RWPE2 (cell line): ENCODE results near the gene MTRF1L.

Experiments used
- ATAC-seq: fragments of 200-7000 bp; cut with Tn5 transposase; 3 replicates; pipeline ENCODE4 v1.9.1; 2021; ENCODE audit warnings: low read depth
- DNase-seq: peaks from one replicate; pipeline ENCODE4 v3.0.0-alpha.2; 2020; ENCODE audit warnings: low spot score
- H3K27ac ChIP-seq: fragments of 450-650 bp; 2 replicates; pipeline ENCODE4 v1.5.1; 2017; ENCODE audit warnings: mild to moderate bottlenecking; ENCODE audit not compliant: poor library complexity, severe bottlenecking
- H3K27me3 ChIP-seq: fragments of 250-450 bp; sonication (Bioruptor Pico); 2 replicates; pipeline ENCODE4 v1.5.1; 2021; ENCODE audit warnings: mild to moderate bottlenecking, moderate library complexity; ENCODE audit not compliant: insufficient read depth, poor library complexity, severe bottlenecking
- H3K36me3 ChIP-seq: fragments of 250-450 bp; sonication (Bioruptor Pico); 2 replicates; pipeline ENCODE4 v1.5.1; 2020; ENCODE audit warnings: low read depth, mild to moderate bottlenecking, moderate library complexity
- H3K4me1 ChIP-seq: fragments of 250-450 bp; sonication (Bioruptor Pico); 2 replicates; pipeline ENCODE4 v1.5.1; 2021; ENCODE audit warnings: mild to moderate bottlenecking, moderate library complexity; ENCODE audit not compliant: insufficient read depth, poor library complexity, severe bottlenecking
- H3K4me3 ChIP-seq: fragments of 250-450 bp; sonication (Bioruptor Pico); 2 replicates; pipeline ENCODE4 v1.5.1; 2021; ENCODE audit warnings: mild to moderate bottlenecking, moderate library complexity; ENCODE audit not compliant: severe bottlenecking
- H3K9me3 ChIP-seq: fragments of 250-450 bp; sonication (Bioruptor Pico); 2 replicates; pipeline ENCODE4 v1.5.1; 2021; ENCODE audit warnings: mild to moderate bottlenecking, moderate library complexity; ENCODE audit not compliant: severe bottlenecking
- TF ChIP-seq, protein P1 (sequence below): fragments of 450-650 bp; IDR thresholded peaks from one replicate; pipeline ENCODE4 v1.5.1; 2017; ENCODE audit warnings: mild to moderate bottlenecking, moderate library complexity; ENCODE audit not compliant: poor library complexity, severe bottlenecking

Gene MTRF1L

DNA sequence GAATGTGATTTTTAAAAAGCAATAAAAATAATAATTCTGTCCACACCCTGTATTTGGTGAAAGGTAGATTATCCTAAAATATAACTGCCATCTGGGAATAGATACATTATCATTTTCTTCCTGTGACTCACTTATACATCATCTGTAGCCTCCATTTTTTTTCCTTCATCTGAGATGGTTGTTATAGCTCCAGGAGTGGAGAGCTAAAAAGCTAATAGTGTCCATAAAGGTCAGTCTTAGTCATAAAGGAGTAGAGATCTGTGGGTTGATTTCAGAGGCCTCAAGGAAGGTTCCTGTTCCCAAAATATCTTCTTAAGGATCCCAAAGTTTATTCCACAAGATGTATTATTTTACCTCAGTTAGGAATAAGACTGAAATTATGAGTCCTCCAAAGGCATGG, 60.8 kb downstream of the MTRF1L start:
- TF ChIP-seq, protein P1, sequence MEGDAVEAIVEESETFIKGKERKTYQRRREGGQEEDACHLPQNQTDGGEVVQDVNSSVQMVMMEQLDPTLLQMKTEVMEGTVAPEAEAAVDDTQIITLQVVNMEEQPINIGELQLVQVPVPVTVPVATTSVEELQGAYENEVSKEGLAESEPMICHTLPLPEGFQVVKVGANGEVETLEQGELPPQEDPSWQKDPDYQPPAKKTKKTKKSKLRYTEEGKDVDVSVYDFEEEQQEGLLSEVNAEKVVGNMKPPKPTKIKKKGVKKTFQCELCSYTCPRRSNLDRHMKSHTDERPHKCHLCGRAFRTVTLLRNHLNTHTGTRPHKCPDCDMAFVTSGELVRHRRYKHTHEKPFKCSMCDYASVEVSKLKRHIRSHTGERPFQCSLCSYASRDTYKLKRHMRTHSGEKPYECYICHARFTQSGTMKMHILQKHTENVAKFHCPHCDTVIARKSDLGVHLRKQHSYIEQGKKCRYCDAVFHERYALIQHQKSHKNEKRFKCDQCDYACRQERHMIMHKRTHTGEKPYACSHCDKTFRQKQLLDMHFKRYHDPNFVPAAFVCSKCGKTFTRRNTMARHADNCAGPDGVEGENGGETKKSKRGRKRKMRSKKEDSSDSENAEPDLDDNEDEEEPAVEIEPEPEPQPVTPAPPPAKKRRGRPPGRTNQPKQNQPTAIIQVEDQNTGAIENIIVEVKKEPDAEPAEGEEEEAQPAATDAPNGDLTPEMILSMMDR, result no peak

More for the DNA sequence above, 60.8 kb downstream of the MTRF1L start:
- ATAC-seq (no peak), DNase-seq (no peak)
- Histone ChIP-seq H3K4me1 (peaks cover 16% of the 10 kb centered on the region), H3K9me3 (no peaks in the 10 kb centered on the region), H3K27me3 (no peaks in the 10 kb centered on the region), H3K36me3 (no peaks in the 10 kb centered on the region), H3K4me3 (no peak overlapping the region), H3K27ac (no peak overlapping the region)
